Fibroblast of skin of back (primary cell): ENCODE results near the gene TGFBR3L.

Source experiments
- DNase-seq: peaks from one replicate; pipeline ENCODE4 v3.0.0-alpha.2; 2013

Gene TGFBR3L

GRCh38 chr19:7904074-7905020 is 10.3 kb upstream of the TGFBR3L start:
- peak; percentile 27 for DNase-seq

GRCh38 chr19:7905268-7905667 is 9.4 kb upstream of the TGFBR3L start:
- DNase-seq = no peak

GRCh38 chr19:7905859-7906258 is 8.8 kb upstream of the TGFBR3L start:
- DNase-seq = no peak

GRCh38 chr19:7907122-7907521 is 7.5 kb upstream of the TGFBR3L start:
- no peak for DNase-seq

- no peak for DNase-seq
Measured at GRCh38 chr19:7907544-7907943, 7.1 kb upstream of the TGFBR3L start.

- DNase-seq = no peak
Measured at GRCh38 chr19:7908078-7908699, 6.4 kb upstream of the TGFBR3L start.

- no peak for DNase-seq
Measured at GRCh38 chr19:7908742-7909461, 5.7 kb upstream of the TGFBR3L start.

GRCh38 chr19:7909471-7910067 is 5.1 kb upstream of the TGFBR3L start:
- no peak for DNase-seq

- no peak for DNase-seq
Measured at GRCh38 chr19:7910321-7911161, 4.1 kb upstream of the TGFBR3L start.

GRCh38 chr19:7911508-7912143 is 3.0 kb upstream of the TGFBR3L start:
- no peak for DNase-seq

GRCh38 chr19:7912144-7912696 is 2.4 kb upstream of the TGFBR3L start:
- DNase-seq = no peak

- DNase-seq = no peak
Measured at GRCh38 chr19:7912697-7913564, 1.7 kb upstream of the TGFBR3L start.

- DNase-seq = no peak
Measured at GRCh38 chr19:7913652-7914051, 978 bp upstream of the TGFBR3L start.

- DNase-seq = no peak
Measured at GRCh38 chr19:7914099-7914498, 531 bp upstream of the TGFBR3L start.

GRCh38 chr19:7915250-7916102 is 846 bp downstream of the TGFBR3L start:
- DNase-seq = no peak

- no peak for DNase-seq
Measured at GRCh38 chr19:7916103-7916954, 1.7 kb downstream of the TGFBR3L start.

- DNase-seq = no peak
Measured at GRCh38 chr19:7916955-7917266, 2.3 kb downstream of the TGFBR3L start.
